Measurements from ENCODE around the gene FNDC4.
"Not testable (repeated sequence)": the region's sequence is repeated elsewhere in the genome, so short reads cannot be mapped to it uniquely, and the experiment has no call there.

The FNDC4 gene

DNA sequence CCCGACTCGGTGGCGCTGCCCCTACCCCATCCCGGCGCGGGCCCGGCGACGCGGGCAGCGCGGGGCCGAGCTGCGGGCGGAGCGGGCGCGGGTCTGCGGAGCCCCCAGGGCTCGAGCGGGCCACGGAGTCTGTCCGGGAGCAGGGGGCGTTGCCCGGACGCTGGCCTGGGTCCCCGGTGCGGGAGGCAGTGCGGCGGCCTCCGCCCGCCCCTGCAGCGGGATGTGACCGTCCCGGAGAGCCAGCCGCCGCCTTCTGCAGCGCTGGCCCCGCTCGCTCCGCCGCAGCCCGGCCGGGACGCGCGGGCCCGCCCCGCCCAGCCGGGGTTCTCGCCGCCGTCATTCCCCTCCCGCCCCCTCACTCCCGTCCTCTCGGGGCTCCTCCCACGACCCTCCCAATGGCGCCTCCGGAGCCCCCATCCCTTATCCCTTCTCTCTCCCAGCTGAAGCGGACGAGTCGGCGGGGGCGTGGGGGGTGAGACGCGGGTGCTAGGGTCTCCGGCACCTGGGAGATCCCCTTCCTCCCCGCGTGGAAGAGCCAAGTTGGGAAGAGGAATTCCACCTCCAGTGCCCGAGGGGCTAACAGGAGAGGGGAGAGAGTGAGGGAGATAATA, at the start of gene FNDC4:
TSS of gene FNDC4 (minus strand) at position 257 of the 611 bp plus-strand sequence. CDS start 521 bp downstream, outside the sequence.
- DNase-seq, result peak in 5 of 10 donors; percentile 17 to 84 (median 34)
- intact Hi-C loops (cut with DNase I), result loop anchor here (10.0 kb wide), 1 partner anchor 140 kb away; no protein-coding TSS in a partner anchor

GRCh38 chr2:27544143-27544821, 49.3 kb upstream of the FNDC4 start:
- DNase-seq, result no peak
- intact Hi-C loops (cut with DNase I), result no loop called here

GRCh38 chr2:27539649-27540048, 44.6 kb upstream of the FNDC4 start:
- intact Hi-C loops (cut with DNase I); DNase-seq: not testable (repeated sequence)

DNA sequence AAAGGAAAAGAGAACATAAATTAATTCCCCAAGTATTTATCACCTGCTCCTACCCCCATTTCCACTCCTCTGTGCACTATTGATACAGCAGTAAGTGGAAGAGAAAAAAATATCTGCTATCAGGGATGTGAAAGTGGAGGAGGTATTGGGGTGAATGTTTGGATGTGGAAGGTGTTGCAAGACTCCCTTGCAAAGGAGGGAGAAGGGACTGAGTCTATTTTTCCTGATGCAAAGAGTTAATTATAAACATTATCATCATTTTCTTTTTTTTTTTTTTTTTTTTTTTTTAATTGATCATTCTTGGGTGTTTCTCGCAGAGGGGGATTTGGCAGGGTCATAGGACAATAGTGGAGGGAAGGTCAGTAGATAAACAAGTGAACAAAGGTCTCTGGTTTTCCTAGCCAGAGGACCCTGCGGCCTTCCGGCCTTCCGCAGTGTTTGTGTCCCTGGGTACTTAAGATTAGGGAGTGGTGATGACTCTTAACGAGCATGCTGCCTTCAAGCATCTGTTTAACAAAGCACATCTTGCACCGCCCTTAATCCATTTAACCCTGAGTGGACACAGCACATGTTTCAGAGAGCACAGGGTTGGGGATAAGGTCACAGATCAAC, 43.9 kb upstream of the FNDC4 start:
- DNase-seq; intact Hi-C loops (cut with DNase I): not testable (repeated sequence)

- intact Hi-C loops (cut with DNase I), result no loop called here
- DNase-seq, result no peak
Measured at GRCh38 chr2:27537287-27537686, 42.3 kb upstream of the FNDC4 start.

GRCh38 chr2:27531983-27532382, 37.0 kb upstream of the FNDC4 start:
- no peak for DNase-seq

DNA sequence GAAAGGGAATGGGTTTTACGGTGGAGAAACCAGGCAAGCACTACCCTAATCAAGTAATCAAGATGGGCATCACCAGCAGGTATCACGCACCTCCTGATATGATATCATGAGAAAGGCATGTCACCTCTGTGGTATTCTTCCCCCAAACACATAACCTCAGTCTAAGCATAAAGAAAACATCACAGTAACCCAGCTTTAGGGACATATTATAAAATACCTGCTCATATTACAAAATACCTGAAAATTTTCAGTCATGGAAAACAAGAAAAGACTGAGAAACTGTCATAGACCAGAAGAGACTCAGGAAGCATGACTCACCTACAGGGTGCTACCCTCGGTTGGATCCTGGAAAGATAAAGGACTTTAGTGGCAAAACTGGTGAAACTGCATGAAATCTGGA, 32.2 kb upstream of the FNDC4 start:
- no peak for DNase-seq
- intact Hi-C loops (cut with DNase I), result no loop called here

More at GRCh38 chr2:27531983-27532382, 37.0 kb upstream of the FNDC4 start:
- intact Hi-C loops (cut with DNase I), result no loop called here

DNA sequence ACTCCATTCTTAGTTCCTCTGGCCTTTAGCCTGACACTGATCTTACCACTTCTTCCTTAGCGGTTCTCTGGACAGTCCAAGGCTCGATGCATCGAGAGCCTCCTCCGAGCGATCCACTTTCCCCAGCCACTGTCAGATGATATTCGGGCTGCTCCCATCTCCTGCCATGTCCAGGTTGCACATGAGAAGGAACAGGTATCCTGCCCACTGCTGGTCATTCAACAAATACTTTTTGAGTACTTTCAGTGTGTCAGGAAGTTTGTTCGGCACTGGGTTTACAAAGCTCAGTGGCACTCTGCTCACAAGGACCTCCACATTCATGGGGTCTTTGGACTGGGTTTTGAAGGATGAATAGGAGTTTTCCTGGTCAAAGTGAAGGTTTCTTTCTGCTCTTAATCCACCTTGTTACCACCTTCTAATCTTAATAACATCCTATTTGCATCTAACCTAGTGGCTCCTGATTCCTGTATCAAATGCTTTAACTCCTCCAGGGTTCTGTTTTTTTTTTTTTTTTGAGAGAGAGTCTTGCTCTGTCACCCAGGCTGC, 27.5 kb upstream of the FNDC4 start:
- DNase-seq, result no peak
- intact Hi-C loops (cut with DNase I), result no loop called here

DNA sequence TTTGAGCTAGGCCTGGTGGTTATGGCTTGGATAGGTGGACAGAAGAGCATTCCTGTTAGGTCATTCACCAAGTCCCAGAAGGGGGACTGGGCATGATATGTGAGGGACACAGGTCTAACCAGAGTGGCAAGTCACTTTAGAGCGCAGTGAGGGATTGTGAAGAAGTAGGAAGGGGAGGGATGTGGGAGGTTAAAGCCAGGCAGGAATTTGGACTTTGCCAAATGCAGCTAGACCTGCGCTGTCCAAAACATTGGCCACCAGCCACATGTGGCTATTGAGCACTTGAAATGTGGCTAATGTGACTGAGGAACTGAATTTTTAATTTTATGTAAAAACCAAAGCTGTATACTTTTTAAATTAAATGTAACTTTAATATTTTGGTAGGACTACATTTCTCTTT, 25.3 kb upstream of the FNDC4 start:
- DNase-seq, result no peak
- intact Hi-C loops (cut with DNase I), result no loop called here

DNA sequence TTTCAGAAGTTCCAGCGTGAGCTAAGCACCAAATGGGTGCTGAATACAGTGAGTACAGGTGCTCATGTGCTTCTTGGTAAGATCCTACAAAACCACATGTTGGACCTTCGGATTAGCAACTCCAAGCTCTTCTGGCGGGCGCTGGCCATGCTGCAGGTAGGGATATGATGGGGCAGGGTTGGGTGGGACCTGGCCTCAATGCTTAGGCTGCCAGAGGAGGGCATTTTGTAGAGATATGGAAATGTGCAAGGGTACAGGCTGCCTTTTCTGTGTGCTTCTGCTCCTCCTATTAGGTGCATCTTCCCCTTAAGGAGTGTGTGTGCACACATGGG, 23.7 kb upstream of the FNDC4 start:
- DNase-seq, result no peak
- intact Hi-C loops (cut with DNase I), result no loop called here

- DNase-seq, result no peak
- intact Hi-C loops (cut with DNase I), result no loop called here
Measured at GRCh38 chr2:27518113-27518781, 23.2 kb upstream of the FNDC4 start.

- intact Hi-C loops (cut with DNase I), result no loop called here
- no peak for DNase-seq
Measured at GRCh38 chr2:27509326-27509725, 14.3 kb upstream of the FNDC4 start.

DNA sequence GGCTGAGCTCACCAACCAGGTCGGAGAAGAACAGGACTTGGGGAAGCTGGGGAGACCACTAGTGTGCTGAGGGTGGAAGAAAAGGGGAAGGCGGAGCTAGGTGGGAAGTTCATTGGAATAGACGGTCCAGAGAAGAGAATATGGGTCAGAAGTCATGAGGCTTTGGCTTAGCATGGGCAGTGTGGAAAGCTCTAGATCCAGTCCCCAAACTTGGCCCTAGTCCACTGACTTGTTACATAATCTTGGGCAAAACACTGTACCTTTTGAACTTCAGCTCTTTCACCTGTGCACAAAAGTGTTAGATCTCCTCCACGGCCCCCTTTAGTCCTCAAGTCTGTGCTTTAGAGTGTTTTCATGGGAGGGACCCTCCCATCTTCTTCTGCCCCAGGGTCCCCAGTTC, 12.3 kb upstream of the FNDC4 start:
- intact Hi-C loops (cut with DNase I), result no loop called here
- no peak for DNase-seq

GRCh38 chr2:27506587-27506986, 11.6 kb upstream of the FNDC4 start:
- intact Hi-C loops (cut with DNase I), result no loop called here
- DNase-seq, result no peak

GRCh38 chr2:27502142-27502541, 7.1 kb upstream of the FNDC4 start:
- intact Hi-C loops (cut with DNase I), result no loop called here

GRCh38 chr2:27501042-27501441, 6.0 kb upstream of the FNDC4 start:
- intact Hi-C loops (cut with DNase I), result no loop called here
- DNase-seq, result no peak

More at GRCh38 chr2:27502142-27502541, 7.1 kb upstream of the FNDC4 start:
- DNase-seq, result no peak

GRCh38 chr2:27498975-27499374, 4.0 kb upstream of the FNDC4 start:
- intact Hi-C loops (cut with DNase I), result loop anchor here (10.0 kb wide), 1 partner anchor 136 kb away; no protein-coding TSS in a partner anchor

GRCh38 chr2:27497288-27497627, 2.3 kb upstream of the FNDC4 start:
- intact Hi-C loops (cut with DNase I), result loop anchor here (10.0 kb wide), 1 partner anchor 138 kb away; no protein-coding TSS in a partner anchor

More at GRCh38 chr2:27498975-27499374, 4.0 kb upstream of the FNDC4 start:
- DNase-seq, result no peak

DNA sequence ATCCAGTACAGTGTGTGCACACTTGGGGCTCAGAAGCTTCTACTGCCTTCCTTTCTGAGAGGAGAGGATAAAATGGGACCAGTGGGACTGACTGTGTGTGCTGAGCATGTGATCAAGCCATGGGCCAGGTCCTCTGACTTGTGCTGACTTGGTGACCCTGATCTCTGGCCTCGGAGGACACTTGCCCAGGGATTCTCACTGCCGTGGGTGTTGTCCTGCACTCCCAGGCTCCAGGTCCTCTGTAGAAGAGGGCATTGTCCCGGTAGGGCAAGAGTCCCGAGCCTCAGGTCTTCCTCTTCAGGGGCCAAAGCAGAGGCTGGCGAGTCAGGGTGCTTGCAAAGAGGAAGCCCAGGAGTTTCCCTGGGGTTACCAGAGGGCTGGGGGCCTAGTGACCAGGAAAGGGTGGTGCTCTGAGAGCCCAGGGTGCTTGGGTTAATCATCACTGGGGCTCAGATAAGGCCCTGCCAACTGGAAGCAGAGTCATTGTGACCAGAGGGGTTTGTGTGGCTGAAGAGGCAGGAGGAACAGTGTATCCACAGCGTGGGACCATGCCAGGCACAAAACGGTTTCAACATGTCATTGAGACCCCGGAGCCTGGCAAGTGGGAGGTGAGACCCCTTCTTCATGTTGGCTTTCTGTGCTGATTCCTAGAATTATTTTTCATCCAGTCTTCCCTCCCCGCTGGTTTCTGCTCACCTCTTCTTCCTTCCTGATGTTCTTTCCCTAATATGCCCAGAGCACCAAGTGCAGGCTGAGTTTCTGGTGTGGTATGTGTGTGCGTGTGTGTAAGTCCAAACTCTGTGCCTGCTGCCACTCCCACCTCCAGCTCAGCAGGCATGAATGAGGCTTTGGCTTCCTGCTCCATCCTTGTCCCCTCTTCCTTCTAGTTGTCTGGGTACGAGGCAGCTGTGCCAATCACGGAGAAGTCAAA, 1.6 kb upstream of the FNDC4 start, which contains the start of gene GCKR:
TSS of gene GCKR (plus strand) at position 483 of the 931 bp plus-strand sequence. CDS start at position 549, 66 bp downstream.
- intact Hi-C loops (cut with DNase I), result loop anchor here (10.0 kb wide), 1 partner anchor 138 kb away; no protein-coding TSS in a partner anchor
- DNase-seq, result no peak

More at GRCh38 chr2:27497288-27497627, 2.3 kb upstream of the FNDC4 start:
- DNase-seq, result no peak

Data from posterior cingulate gyrus (tissue), 11 donors.